Neuronal stem cell (in vitro differentiated cells): ENCODE measurements around the gene ITGB1BP1.

Source experiments
- DNase-seq: peaks from one replicate; pipeline ENCODE4 v3.0.0-alpha.2; 2013; ENCODE audit warnings: low spot score
- H2AFZ ChIP-seq: one replicate; pipeline ENCODE4 v1.6.1; 2013; ENCODE audit warnings: mild to moderate bottlenecking, low read length, inconsistent platforms
- H2AK5ac ChIP-seq: 2 replicates; pipeline ENCODE4 v1.6.1; 2013; ENCODE audit warnings: low read depth, mild to moderate bottlenecking, inconsistent platforms, low read length, moderate library complexity, mixed read lengths
- H2BK120ac ChIP-seq: 2 replicates; pipeline ENCODE4 v1.6.1; 2013; ENCODE audit warnings: low read depth, mild to moderate bottlenecking, inconsistent platforms, low read length, moderate library complexity, mixed read lengths
- H2BK12ac ChIP-seq: one replicate; pipeline ENCODE4 v1.6.1; 2013; ENCODE audit warnings: low read length, inconsistent platforms
- H2BK15ac ChIP-seq: 2 replicates; pipeline ENCODE4 v1.6.1; 2013; ENCODE audit warnings: mild to moderate bottlenecking, low read length, inconsistent platforms, mixed read lengths
- H2BK5ac ChIP-seq: one replicate; pipeline ENCODE4 v1.6.1; 2013; ENCODE audit warnings: inconsistent platforms, mild to moderate bottlenecking, low read length, moderate library complexity
- H3K14ac ChIP-seq: one replicate; pipeline ENCODE4 v1.6.1; 2013; ENCODE audit warnings: low read length, inconsistent platforms
- H3K18ac ChIP-seq: 2 replicates; pipeline ENCODE4 v1.6.1; 2013; ENCODE audit warnings: low read length, inconsistent platforms
- H3K23ac ChIP-seq: 2 replicates; pipeline ENCODE4 v1.6.1; 2013; ENCODE audit warnings: low read depth, mild to moderate bottlenecking, mixed read lengths, low read length, inconsistent platforms; ENCODE audit not compliant: poor library complexity
- H3K27ac ChIP-seq: replicated peaks from 3 replicates; pipeline ENCODE4 v1.5.1; 2013; ENCODE audit warnings: low read length, inconsistent platforms
- H3K27me3 ChIP-seq, 3 experiments: 2 replicates each; pipeline ENCODE4 v1.6.1; 2013; ENCODE audit warnings: low read length in 3 of 3, mild to moderate bottlenecking in 2 of 3, inconsistent platforms in 1 of 3, low read depth in 1 of 3, mixed read lengths in 1 of 3, moderate library complexity in 1 of 3; ENCODE audit not compliant: control insufficient read depth in 3 of 3, insufficient read depth in 3 of 3
- H3K36me3 ChIP-seq, 2 donors: replicated peaks in 1 of 2; 2 replicates each; pipeline ENCODE4 v1.6.1; 2013; ENCODE audit warnings: low read length in 2 of 2; ENCODE audit not compliant: control insufficient read depth in 2 of 2, insufficient read depth in 2 of 2
- H3K4ac ChIP-seq: 2 replicates; pipeline ENCODE4 v1.6.1; 2013; ENCODE audit warnings: inconsistent platforms, mild to moderate bottlenecking, low read length, moderate library complexity
- H3K4me1 ChIP-seq, 2 donors: 1 replicate in 1 of 2; 2 replicates in 1 of 2; pipeline ENCODE4 v1.6.1; 2013; ENCODE audit warnings: low read length in 2 of 2, low read depth in 1 of 2; ENCODE audit not compliant: control insufficient read depth in 2 of 2, insufficient read depth in 1 of 2
- H3K4me2 ChIP-seq: one replicate; pipeline ENCODE4 v1.6.1; 2013; ENCODE audit warnings: mild to moderate bottlenecking, low read length, inconsistent platforms; ENCODE audit not compliant: insufficient read depth, poor library complexity, severe bottlenecking
- H3K4me3 ChIP-seq, 2 donors: 2 replicates each; pipeline ENCODE4 v1.5.1; 2013; ENCODE audit warnings: low read length in 2 of 2, mild to moderate bottlenecking in 2 of 2, inconsistent platforms in 1 of 2, moderate library complexity in 1 of 2
- H3K79me1 ChIP-seq: one replicate; pipeline ENCODE4 v1.6.1; 2013; ENCODE audit warnings: low read depth, mild to moderate bottlenecking, inconsistent platforms, low read length, moderate library complexity
- H3K9ac ChIP-seq: one replicate; pipeline ENCODE4 v1.6.1; 2013; ENCODE audit warnings: mild to moderate bottlenecking, low read depth, low read length, inconsistent platforms; ENCODE audit not compliant: poor library complexity
- H3K9me3 ChIP-seq, 2 donors: replicated peaks in 1 of 2; 2 replicates each; pipeline versions ENCODE3 to v1.6.1; 2013; ENCODE audit warnings: low read length in 2 of 2, mild to moderate bottlenecking in 2 of 2, inconsistent platforms in 1 of 2, low read depth in 1 of 2, mixed read lengths in 1 of 2, moderate library complexity in 1 of 2; ENCODE audit not compliant: control insufficient read depth in 2 of 2, insufficient read depth in 1 of 2
- H4K8ac ChIP-seq: one replicate; pipeline ENCODE4 v1.6.1; 2013; ENCODE audit warnings: low read depth, mild to moderate bottlenecking, inconsistent platforms, low read length, moderate library complexity
- H4K91ac ChIP-seq: one replicate; pipeline ENCODE4 v1.6.1; 2013; ENCODE audit warnings: low read length, low read depth, mild to moderate bottlenecking, inconsistent platforms; ENCODE audit not compliant: poor library complexity
- WGBS, 2 donors: extraction: QIAGEN DNeasy Blood & Tissue Kit; methylation state at CpG; one replicate each; pipeline ENCODE4 v1.1.7; 2013; ENCODE audit warnings: missing lambda C conversion rate in 2 of 2, mixed read lengths in 1 of 2; ENCODE audit not compliant: insufficient read length in 2 of 2, insufficient replicate concordance in 1 of 2; ENCODE audit errors: extremely low coverage in 2 of 2; 5-methylcytosine and 5-hydroxymethylcytosine counted together

ITGB1BP1 gene

GRCh38 chr2:9390151-9390850, 33.0 kb downstream of the ITGB1BP1 start:
- H3K27me3 ChIP-seq = no peaks in the 10 kb centered on the region
- H2AFZ ChIP-seq = no peak overlapping the region
- WGBS, 2 donors = no CpG with 5 or more reads among the region's 7 CpGs
- no peak overlapping the region for H2BK15ac ChIP-seq
- no peak overlapping the region for H3K23ac ChIP-seq
- no peak for DNase-seq
- H3K4ac ChIP-seq = no peak overlapping the region
- no peak overlapping the region for H2BK5ac ChIP-seq
- no peak overlapping the region for H3K18ac ChIP-seq
- H2BK120ac ChIP-seq = no peak overlapping the region
- H4K8ac ChIP-seq = no peak overlapping the region
- H3K4me1 ChIP-seq = peaks cover 9 to 13% of the 10 kb centered on the region in 2 donors
- H3K4me3 ChIP-seq = no peak overlapping the region
- H2BK12ac ChIP-seq = no peak overlapping the region
- H2AK5ac ChIP-seq = no peak overlapping the region
- H3K14ac ChIP-seq = no peak overlapping the region
- no peak overlapping the region for H3K9ac ChIP-seq
- peaks cover 27 to 92% of the 10 kb centered on the region in 2 donors for H3K36me3 ChIP-seq
- H3K9me3 ChIP-seq = no peaks in the 10 kb centered on the region
- H4K91ac ChIP-seq = no peak overlapping the region
- H3K27ac ChIP-seq = no peak overlapping the region
- no peaks in the 10 kb centered on the region for H3K79me1 ChIP-seq
- H3K4me2 ChIP-seq = no peak overlapping the region

- Histone ChIP-seq H3K9ac (no peak overlapping the region), H2BK5ac (no peak overlapping the region), H3K4ac (no peak overlapping the region), H3K23ac (peak overlapping the region; percentile 38), H3K4me1 (peaks cover 9 to 13% of the 10 kb centered on the region in 2 donors), H3K14ac (no peak overlapping the region), H3K27me3 (no peaks in the 10 kb centered on the region), H3K18ac (no peak overlapping the region), H2BK12ac (no peak overlapping the region), H3K27ac (no peak overlapping the region), H3K4me2 (no peak overlapping the region), H2AFZ (no peak overlapping the region), H2AK5ac (no peak overlapping the region), H2BK120ac (no peak overlapping the region), H4K8ac (no peak overlapping the region), H3K79me1 (no peaks in the 10 kb centered on the region), H3K36me3 (peaks cover 23 to 95% of the 10 kb centered on the region in 2 donors), H3K9me3 (no peaks in the 10 kb centered on the region), H3K4me3 (no peak overlapping the region), H4K91ac (no peak overlapping the region), H2BK15ac (no peak overlapping the region)
- no peak for DNase-seq
- WGBS, 2 donors = no CpG with 5 or more reads among the region's 28 CpGs
These were observed 34.1 kb downstream of the ITGB1BP1 start for GRCh38 chr2:9388950-9389911.

- Histone ChIP-seq H3K9ac (no peak overlapping the region), H2AK5ac (no peak overlapping the region), H3K9me3 (no peaks in the 10 kb centered on the region), H2BK5ac (no peak overlapping the region), H3K23ac (no peak overlapping the region), H3K14ac (no peak overlapping the region), H3K36me3 (peaks cover 24 to 94% of the 10 kb centered on the region in 2 donors), H2AFZ (no peak overlapping the region), H3K27me3 (no peaks in the 10 kb centered on the region), H4K8ac (no peak overlapping the region), H2BK12ac (no peak overlapping the region), H2BK120ac (no peak overlapping the region), H3K4me1 (peaks cover 9 to 10% of the 10 kb centered on the region in 2 donors), H2BK15ac (no peak overlapping the region), H3K79me1 (no peaks in the 10 kb centered on the region), H3K4me3 (no peak overlapping the region), H3K27ac (no peak overlapping the region), H4K91ac (no peak overlapping the region), H3K4me2 (no peak overlapping the region), H3K4ac (no peak overlapping the region), H3K18ac (peak overlapping the region; percentile 61)
- no peak for DNase-seq
- no CpG with 5 or more reads among the region's 11 CpGs for WGBS, 2 donors
These were observed 35.1 kb downstream of the ITGB1BP1 start for GRCh38 chr2:9388199-9388681.

- no peaks in the 10 kb centered on the region for H3K79me1 ChIP-seq
- H3K9ac ChIP-seq = no peak overlapping the region
- no peak overlapping the region for H2BK120ac ChIP-seq
- H3K9me3 ChIP-seq = no peaks in the 10 kb centered on the region
- H3K23ac ChIP-seq = no peak overlapping the region
- peaks cover 32 to 96% of the 10 kb centered on the region in 2 donors for H3K36me3 ChIP-seq
- H2BK12ac ChIP-seq = no peak overlapping the region
- no peak overlapping the region for H2AFZ ChIP-seq
- no peak overlapping the region for H2BK15ac ChIP-seq
- H4K8ac ChIP-seq = no peak overlapping the region
- H2BK5ac ChIP-seq = no peak overlapping the region
- no peak overlapping the region for H3K14ac ChIP-seq
- no CpG with 5 or more reads among the region's 6 CpGs for WGBS, 2 donors
- no peak overlapping the region for H3K4me3 ChIP-seq
- no peaks in the 10 kb centered on the region for H3K4me1 ChIP-seq
- H4K91ac ChIP-seq = no peak overlapping the region
- no peaks in the 10 kb centered on the region for H3K27me3 ChIP-seq
- no peak overlapping the region for H3K18ac ChIP-seq
- no peak overlapping the region for H2AK5ac ChIP-seq
- no peak overlapping the region for H3K4ac ChIP-seq
- H3K27ac ChIP-seq = no peak overlapping the region
- no peak for DNase-seq
- no peak overlapping the region for H3K4me2 ChIP-seq
These were observed 37.5 kb downstream of the ITGB1BP1 start for GRCh38 chr2:9385841-9386240.
